ENCODE data around the gene SRBD1. TPM values are rescaled to one million over a fixed set of nuclear protein-coding genes. Genes with fewer than 3 reads are reported as not detected.
A peak's percentile ranks its signal among the peaks of the same experiment; 100 is the strongest.

SRBD1 gene
- polyA plus RNA-seq, 1 experiment, result 2.7 TPM

DNA sequence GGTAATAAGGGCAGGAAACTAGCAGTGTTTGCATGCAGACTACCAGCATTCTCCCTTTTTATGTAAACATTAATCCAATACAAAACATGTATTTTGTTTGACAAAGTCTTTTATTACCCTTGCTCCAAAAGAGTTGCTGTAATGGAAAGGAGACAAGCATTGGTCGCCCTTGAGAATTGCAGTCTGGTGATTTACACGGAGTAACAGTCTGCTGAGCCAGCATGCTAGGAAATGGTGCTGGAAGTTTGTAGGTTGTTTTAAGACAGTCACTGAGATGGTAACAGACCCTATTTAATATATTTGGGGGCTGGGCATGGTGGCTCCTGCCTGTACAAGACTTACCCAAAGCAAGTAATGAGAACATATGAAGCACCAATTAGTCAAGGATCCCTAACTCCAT lies 37.6 kb upstream of the SRBD1 start:
- TF ChIP-seq, protein P1, sequence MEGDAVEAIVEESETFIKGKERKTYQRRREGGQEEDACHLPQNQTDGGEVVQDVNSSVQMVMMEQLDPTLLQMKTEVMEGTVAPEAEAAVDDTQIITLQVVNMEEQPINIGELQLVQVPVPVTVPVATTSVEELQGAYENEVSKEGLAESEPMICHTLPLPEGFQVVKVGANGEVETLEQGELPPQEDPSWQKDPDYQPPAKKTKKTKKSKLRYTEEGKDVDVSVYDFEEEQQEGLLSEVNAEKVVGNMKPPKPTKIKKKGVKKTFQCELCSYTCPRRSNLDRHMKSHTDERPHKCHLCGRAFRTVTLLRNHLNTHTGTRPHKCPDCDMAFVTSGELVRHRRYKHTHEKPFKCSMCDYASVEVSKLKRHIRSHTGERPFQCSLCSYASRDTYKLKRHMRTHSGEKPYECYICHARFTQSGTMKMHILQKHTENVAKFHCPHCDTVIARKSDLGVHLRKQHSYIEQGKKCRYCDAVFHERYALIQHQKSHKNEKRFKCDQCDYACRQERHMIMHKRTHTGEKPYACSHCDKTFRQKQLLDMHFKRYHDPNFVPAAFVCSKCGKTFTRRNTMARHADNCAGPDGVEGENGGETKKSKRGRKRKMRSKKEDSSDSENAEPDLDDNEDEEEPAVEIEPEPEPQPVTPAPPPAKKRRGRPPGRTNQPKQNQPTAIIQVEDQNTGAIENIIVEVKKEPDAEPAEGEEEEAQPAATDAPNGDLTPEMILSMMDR (IDR thresholded peaks at IDR 0.05; ENCODE audit: insufficient read depth, low read depth, low read length), result no peak
- Histone ChIP-seq H3K27me3 (ENCODE audit: control insufficient read depth, insufficient read depth, low read length) (no peaks in the 10 kb centered on the region), H3K36me3 (ENCODE audit: control insufficient read depth, insufficient read depth, low read length) (no peaks in the 10 kb centered on the region), H3K4me3 (ENCODE audit: low read depth, low read length) (no peak overlapping the region)
- no peak for DNase-seq (ENCODE audit: low read depth)
- POLR2A ChIA-PET, result no interaction called here
- CTCF ChIA-PET, result interaction anchor here (2.3 to 2.7 kb wide), 2 partner anchors 130 to 288 kb away, joined by 11 to 19 read pairs; no protein-coding TSS in a partner anchor

DNA sequence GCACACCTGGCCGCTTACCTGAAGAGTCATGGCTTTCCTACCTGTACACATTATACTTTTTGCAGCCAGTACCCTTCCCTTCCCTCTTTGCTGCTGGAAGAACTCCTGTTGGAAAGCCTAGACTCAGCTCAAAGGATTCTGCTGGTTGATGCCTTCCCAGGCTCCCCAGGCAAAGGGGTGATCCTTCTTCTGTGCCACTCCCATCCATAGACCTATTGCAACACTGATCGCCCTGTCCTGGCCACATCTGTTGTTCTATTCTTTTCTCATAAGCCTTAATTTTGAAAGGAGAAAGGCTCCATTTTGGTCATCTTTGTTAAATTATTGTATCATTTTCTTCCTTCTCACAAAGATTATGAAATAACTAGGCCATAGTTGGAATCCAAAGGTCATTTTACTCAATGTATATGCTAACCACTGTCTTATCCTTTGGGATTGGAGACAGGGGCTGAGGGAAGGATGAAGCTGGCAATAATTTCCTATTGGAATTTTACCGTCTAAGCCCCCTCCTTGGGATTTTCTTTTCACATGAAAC lies 37.0 kb upstream of the SRBD1 start:
- H3K4me3 ChIP-seq (ENCODE audit: low read depth, low read length), result no peak overlapping the region
- DNase-seq (ENCODE audit: low read depth), result no peak
- ChIA-PET POLR2A (no interaction called here), CTCF (no interaction called here)
- TF ChIP-seq, protein P1 (IDR thresholded peaks at IDR 0.05; ENCODE audit: insufficient read depth, low read depth, low read length), result no peak
- H3K27me3 ChIP-seq (ENCODE audit: control insufficient read depth, insufficient read depth, low read length), result no peaks in the 10 kb centered on the region
- H3K36me3 ChIP-seq (ENCODE audit: control insufficient read depth, insufficient read depth, low read length), result no peaks in the 10 kb centered on the region

DNA sequence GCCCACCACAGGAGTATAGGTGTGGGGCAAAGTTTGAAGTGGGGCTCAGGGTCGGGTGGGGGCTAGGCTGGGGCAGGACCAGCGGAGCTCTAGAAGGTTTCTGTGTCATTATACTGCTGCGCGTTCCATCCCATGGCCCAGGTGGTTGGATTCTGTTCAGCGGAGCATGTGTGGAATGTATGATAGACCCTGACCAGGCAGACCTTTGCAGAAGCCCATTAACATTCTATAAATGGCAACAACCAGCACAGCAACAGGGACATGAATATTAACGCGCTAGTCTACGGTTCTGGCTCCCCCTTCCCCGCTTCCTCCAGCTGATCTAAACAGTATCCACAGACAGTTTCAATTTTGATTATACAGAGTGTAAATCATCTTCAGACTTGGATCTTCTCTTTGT lies 36.3 kb upstream of the SRBD1 start:
- no peak for DNase-seq (ENCODE audit: low read depth)
- TF ChIP-seq, protein P1 (IDR thresholded peaks at IDR 0.05; ENCODE audit: insufficient read depth, low read depth, low read length), result no peak
- no peak overlapping the region for H3K4me3 ChIP-seq (ENCODE audit: low read depth, low read length)
- no peaks in the 10 kb centered on the region for H3K36me3 ChIP-seq (ENCODE audit: control insufficient read depth, insufficient read depth, low read length)
- ChIA-PET CTCF (interaction anchor here (1.2 to 2.0 kb wide), 2 partner anchors 289 to 291 kb away, joined by 3 to 7 read pairs; no protein-coding TSS in a partner anchor), POLR2A (no interaction called here)
- peaks cover 2% of the 10 kb centered on the region for H3K27me3 ChIP-seq (ENCODE audit: control insufficient read depth, insufficient read depth, low read length)

DNA sequence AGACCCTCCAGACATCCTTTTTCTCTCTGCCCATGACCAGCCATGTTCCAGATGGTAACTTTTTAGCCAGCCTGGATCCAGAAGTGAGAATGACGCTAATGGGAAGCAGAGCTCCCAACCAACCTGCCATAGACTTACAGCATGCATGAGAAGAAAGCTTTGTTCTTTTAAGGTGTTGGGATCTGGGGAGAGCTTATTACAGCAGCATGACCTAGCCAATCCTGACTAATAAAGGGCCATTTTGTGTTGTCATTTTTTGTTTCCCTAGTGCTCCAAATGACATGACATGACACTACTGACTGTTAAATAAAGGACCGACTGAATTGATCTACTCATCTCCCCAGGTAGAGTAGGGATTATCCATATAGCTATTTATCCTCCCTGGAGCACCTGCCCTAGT lies 35.2 kb upstream of the SRBD1 start:
- TF ChIP-seq, protein P1 (IDR thresholded peaks at IDR 0.05; ENCODE audit: insufficient read depth, low read depth, low read length), result no peak
- DNase-seq (ENCODE audit: low read depth), result no peak
- CTCF ChIA-PET, result interaction anchor here (1.1 to 2.0 kb wide), 4 partner anchors 12 to 292 kb away, joined by 3 to 7 read pairs (median 4); no protein-coding TSS in a partner anchor
- no peaks in the 10 kb centered on the region for H3K36me3 ChIP-seq (ENCODE audit: control insufficient read depth, insufficient read depth, low read length)
- peaks cover 4% of the 10 kb centered on the region for H3K27me3 ChIP-seq (ENCODE audit: control insufficient read depth, insufficient read depth, low read length)
- no peak overlapping the region for H3K4me3 ChIP-seq (ENCODE audit: low read depth, low read length)
- POLR2A ChIA-PET, result no interaction called here

DNA sequence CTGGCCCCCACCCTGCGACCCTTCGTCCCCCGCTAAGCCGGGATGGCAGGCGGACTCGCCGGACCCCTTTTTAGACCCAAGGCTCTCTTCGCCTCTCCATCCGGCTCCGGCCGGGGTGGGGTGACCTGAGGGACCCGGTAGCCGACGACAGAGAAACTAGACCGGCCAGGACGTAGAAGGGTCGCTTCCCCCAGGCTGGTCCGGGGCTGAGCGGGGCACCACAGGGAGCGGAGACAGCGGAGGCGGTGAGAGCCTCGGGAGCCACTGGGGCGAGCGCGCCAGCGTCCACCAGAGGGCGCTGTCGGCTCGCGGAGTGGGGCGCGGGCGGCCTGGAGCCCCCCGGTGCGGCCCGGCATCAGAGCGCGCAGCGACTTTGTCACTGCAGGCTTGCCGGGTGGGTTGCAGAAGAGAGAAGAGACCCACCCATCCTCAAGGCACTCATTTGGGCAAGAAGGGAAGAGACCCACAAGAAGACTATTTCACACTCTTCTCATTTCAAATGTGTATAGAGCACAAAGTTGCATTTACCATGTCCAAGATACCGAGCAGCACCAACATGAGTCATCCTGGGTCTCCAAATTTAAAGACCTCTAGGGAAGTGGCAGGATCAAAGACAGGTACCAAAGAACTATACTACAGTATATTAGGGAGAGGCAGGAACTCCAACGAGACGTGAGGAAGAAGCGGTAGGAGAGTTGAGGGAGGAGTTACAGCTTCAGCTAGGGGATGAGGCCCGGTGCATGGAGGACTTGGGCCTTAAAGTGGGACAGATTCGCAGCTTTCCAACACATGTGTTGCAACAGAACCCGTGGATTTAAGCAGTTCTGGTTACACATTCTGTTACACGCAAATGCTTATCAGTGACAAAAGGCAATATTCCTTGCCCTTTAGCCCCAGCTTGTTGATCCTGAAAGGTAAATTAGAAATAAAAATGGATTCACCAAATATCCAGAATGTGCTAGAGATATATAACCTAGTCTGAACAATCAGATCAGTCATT lies 32.8 kb upstream of the SRBD1 start:
- TF ChIP-seq, protein P1 (IDR thresholded peaks at IDR 0.05; ENCODE audit: insufficient read depth, low read depth, low read length), result peak; percentile 67
- CTCF ChIA-PET, result interaction anchor here (0.6 to 2.6 kb wide), 20 partner anchors 10 to 651 kb away, joined by 3 to 18 read pairs (median 3); no protein-coding TSS in a partner anchor
- no peak for DNase-seq (ENCODE audit: low read depth)
- Histone ChIP-seq H3K4me3 (ENCODE audit: low read depth, low read length) (peak overlapping the region; percentile 53), H3K27me3 (ENCODE audit: control insufficient read depth, insufficient read depth, low read length) (peaks cover 12% of the 10 kb centered on the region), H3K36me3 (ENCODE audit: control insufficient read depth, insufficient read depth, low read length) (no peaks in the 10 kb centered on the region)
- POLR2A ChIA-PET, result no interaction called here

Measured in BJ (cell line).